ENCODE results near the gene LHFPL2. TPM values are rescaled to one million over a fixed set of nuclear protein-coding genes. Genes with fewer than 3 reads are reported as not detected.

The LHFPL2 gene
- total and polyA plus RNA-seq, 2 experiments from 2014 or later = 10.6 to 50.8 TPM

GRCh38 chr5:78505860-78506259 lies 142.7 kb downstream of the LHFPL2 start:
- Mint-ChIP-seq H3K36me3 (ENCODE audit: low read depth) (no peaks in the 10 kb centered on the region), H3K27ac (no peak overlapping the region), H3K4me1 (peaks cover 61% of the 10 kb centered on the region), H3K9me3 (no peaks in the 10 kb centered on the region), H3K27me3 (ENCODE audit: insufficient read depth, low read depth, poor library complexity) (peaks cover 7% of the 10 kb centered on the region), H3K4me3 (no peak overlapping the region)
- Histone ChIP-seq H2AFZ (no peak overlapping the region), H3K4me3 (no peak overlapping the region), H3K27me3 (ENCODE audit: insufficient read depth) (no peaks in the 10 kb centered on the region), H3K9me2 (ENCODE audit: insufficient read depth) (no peaks in the 10 kb centered on the region), H3K36me3 (ENCODE audit: insufficient read depth) (no peaks in the 10 kb centered on the region), H3K4me2 (no peak overlapping the region), H3K4me1 (ENCODE audit: insufficient read depth) (peaks cover 34% of the 10 kb centered on the region), H4K20me1 (replicated peaks; ENCODE audit: insufficient read depth) (peaks cover 21% of the 10 kb centered on the region), H3K79me2 (replicated peaks; ENCODE audit: insufficient read depth) (peaks cover 65% of the 10 kb centered on the region), H3F3A (replicated peaks; ENCODE audit: low read depth) (0 out of 2 replicates have a peak, but pooled peaks cover 4% of the 10 kb centered on the region), H3K27ac (ENCODE audit: low read depth) (no peak overlapping the region)
- no peak for ATAC-seq
- no peak for DNase-seq (ENCODE audit: low spot score)
- TF ChIP-seq CTCF (conservative IDR thresholded peaks at IDR 0.05; ENCODE audit: low read depth in 2 of 2) (no peak), ZNF462 (CRISPR knock-in tag; IDR thresholded peaks at IDR 0.05) (no peak), EZH2phosphoT487 (IDR thresholded peaks at IDR 0.05; ENCODE audit: unreplicated experiment) (no peak), STAT1 (IDR thresholded peaks at IDR 0.05; ENCODE audit: unreplicated experiment) (no peak), CREB1 (CRISPR knock-in tag; IDR thresholded peaks at IDR 0.05; ENCODE audit: low read depth) (no peak), EZH2 (IDR thresholded peaks at IDR 0.05; ENCODE audit: low read depth, unreplicated experiment) (no peak), ZNF114 (CRISPR knock-in tag; IDR thresholded peaks at IDR 0.05) (no peak), ETS1 (IDR thresholded peaks at IDR 0.05) (no peak), ZNF331 (CRISPR knock-in tag; IDR thresholded peaks at IDR 0.05; ENCODE audit: low read depth) (no peak), JUNB (IDR thresholded peaks at IDR 0.05; ENCODE audit: unreplicated experiment) (no peak)
